ENCODE data around the gene CXCL6.

Gene CXCL6

DNA sequence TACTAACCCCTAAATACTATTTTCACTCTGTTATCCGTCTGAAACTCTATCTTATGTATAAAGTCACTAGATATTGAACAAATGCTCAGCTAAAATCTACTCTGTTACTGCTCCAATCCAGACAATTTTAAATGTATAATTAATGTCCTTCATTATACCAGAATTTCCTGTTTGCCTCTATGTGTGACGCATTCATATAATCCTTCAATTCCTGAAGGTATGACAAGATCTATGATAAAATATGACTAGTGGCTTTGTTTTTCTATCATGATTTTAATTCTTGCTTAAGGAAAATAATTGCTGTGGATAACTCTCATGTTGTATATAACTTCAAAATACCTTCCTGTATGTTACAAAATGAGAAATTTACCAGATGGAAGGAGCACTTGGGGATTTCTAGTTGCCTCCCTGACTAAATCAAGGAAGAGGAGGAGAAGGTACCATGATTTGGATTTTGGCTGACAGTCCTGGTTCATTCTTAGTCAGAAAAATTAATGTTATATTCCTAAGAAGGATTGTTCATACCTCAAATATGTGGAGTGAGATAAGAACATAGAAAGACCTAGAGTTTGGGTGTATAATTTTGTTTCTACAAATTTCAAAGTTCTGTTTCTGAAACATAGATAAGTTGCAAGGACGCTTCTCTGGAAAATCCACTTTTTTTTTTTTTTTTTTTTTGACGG lies 4.9 kb downstream of the CXCL6 start:
- in situ Hi-C loops (cut with MboI; ENCODE audit: low sequenced_read_pairs): no loop called here

DNA sequence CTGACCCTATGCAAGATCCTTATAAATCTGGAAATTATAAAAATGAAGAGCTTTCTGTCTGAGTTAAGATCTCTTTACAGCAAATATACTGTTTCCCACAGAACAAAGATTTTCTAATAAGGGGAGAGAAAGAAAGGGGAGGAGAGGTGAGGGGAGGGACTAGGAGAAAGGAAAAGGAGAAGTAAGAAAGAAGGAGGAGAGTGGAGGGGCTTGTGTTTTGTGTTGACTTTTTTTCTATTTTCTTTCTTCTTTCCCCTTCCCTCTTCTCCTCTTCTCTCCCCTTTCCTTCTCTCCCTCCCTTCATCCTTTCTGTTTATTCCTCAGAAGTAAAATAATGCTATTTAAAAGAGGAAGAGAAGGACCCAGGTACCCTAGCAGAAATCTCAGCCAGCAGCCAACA lies 6.2 kb downstream of the CXCL6 start:
- in situ Hi-C loops (cut with MboI; ENCODE audit: low sequenced_read_pairs): no loop called here

DNA sequence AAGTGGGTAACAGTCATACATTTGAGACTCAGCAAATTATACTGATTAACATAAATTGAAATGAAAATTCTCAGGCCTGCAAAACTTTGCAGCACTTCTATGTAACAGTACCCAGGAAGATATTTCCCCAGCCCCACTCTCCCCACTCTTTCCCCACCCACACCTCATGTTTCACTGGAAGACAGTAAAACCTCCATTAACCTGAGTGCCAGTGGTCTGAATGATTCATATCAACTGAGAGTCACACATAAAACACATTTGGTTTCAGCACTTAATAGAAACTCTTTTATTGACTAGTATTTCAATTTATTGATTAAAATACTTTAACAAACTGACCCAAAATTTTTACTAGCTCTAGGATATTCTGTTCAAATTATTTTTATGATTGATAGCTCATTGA lies 6.9 kb downstream of the CXCL6 start:
- in situ Hi-C loops (cut with MboI; ENCODE audit: low sequenced_read_pairs): no loop called here

DNA sequence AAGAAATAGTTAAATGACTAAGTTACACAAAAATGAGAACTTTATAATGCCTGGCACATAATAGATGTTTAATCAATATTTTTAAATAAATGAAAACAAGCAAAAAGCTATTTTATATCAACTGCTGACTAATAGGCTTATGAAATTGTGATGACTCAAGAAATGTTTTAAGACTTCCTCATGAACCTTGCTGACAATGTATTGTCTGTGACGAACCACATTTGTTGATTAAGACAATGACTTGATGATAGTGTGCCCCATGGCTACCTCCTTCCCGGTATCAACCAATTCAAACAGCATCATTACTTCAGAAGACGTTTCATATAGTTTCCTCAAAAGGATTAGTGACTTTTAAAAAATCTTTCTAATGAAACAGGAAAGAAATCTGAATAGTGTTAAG lies 7.9 kb downstream of the CXCL6 start:
- in situ Hi-C loops (cut with MboI; ENCODE audit: low sequenced_read_pairs): no loop called here

DNA sequence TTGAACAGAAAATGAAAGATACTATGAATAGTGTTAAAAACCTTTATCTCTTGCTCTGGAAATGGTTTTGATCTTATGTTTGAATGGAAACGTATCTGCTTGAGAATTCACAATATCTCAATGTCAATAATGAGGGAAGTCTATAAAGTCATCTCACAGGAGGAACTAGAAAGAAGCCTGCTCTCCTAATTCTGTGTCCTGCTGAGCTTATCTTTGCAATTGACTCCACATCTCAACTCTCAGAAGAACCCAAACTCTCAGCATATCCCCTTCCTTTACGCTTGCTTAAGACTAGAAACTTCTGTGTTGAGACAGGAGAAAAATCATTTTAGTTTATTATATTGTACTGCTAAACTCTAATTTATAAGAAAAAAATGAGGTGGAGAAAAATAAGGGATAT lies 8.3 kb downstream of the CXCL6 start:
- in situ Hi-C loops (cut with MboI; ENCODE audit: low sequenced_read_pairs): no loop called here

DNA sequence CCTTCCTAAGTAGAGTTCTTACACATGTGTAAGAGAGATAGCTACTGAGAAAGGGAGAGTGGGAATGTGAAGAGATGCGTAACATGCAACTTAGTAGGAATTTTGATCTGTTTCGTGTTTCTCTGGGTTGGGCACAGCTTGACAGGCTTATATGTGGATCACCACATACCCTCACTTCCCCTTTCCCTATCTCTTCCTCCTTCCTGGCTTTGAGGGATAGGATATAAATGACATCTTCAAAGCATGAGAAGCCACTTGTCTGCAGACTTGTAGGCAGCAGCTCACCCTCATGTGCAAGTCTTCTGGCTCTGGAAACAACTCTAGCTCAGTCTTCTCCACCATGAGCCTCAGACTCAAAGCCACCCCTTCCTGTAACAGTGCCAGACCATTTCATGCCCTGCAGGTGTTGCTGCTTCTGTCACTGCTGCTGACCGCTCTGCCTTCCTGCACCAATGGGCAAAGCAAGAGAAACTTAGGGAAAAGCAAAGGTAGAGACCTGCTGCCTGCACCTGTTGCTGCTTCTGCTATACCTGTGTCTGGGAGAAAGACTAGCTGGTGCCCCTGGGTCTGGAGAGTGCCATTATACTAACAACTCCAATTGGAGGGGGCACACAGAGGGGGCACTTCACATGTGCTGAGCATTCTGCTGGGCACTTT lies 11.2 kb downstream of the CXCL6 start:
- in situ Hi-C loops (cut with MboI; ENCODE audit: low sequenced_read_pairs): no loop called here

DNA sequence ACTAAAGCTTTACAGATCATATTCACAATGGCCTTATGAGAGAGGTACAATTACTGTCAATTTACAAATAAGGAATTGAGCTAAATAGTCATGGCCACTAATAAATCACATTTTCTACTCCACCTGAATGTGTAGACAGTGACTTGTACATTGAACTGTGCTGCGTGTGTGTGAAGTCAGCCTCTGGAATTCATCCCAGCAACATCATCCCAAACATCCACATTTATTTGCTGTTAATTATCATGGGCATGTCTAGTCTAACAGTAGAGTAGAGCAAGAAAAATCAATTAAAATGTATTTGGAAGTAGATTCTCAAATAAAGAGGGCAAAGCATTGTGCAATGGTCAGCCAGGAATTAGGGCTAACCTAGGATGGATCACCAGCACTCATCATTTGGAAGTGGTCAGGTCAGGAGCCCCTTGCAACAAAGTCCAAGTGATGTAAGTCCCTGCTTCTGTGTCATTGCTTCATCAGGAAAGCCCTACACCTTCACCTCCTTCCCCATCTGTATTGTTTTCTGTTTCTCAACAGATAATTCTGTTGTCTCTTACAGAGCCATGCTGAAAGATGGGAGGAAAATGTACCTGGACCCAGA lies 11.8 kb downstream of the CXCL6 start:
- in situ Hi-C loops (cut with MboI; ENCODE audit: low sequenced_read_pairs): no loop called here

DNA sequence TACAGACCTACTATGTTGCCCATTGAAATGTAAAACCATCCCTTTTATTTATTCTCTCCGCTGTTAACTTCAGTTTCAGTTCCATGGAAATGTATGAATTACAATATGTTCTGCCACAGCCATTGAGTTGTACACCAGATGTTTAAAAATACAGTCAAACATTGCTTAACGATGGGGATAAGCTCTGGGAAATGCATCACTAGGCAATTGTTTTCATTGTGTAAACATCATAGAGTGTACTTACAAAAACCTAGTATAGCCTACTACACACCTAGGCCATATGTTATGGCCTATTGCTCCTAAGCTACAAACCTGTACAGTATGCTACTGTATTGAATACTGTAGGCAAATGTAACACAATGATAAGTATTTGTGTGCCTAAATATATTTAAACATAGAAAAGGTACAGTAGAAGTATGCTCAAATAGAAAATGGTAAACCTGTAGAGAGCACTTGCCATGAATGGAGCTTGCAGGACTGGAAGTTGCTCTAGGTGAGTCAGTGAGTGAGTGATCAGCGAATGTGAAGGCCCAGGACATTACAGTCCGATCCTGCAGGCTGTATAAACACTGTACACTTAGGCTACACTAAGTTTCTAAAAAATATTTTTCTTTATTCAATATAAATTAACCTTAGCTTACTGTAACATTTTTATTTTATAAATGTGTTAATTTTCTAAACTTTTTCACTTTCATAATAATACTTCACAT lies 13.9 kb downstream of the CXCL6 start:
- in situ Hi-C loops (cut with MboI; ENCODE audit: low sequenced_read_pairs): no loop called here

DNA sequence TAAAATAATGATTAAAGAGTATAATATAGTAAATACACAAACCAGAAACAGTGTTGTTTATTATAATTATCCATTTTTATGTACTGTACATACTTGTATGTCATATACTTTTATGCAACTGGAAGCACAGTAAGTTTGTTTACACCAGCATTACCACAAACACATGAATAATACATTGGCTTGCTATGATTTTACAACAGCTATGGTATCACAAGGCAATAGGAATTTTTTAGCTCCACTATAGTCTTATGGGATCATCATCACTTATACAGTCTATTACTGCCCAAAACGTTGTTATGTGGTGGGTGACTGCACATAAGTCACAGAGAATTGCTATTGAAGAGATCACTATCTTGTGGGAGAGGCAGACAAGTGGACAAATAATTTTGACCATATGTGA lies 14.8 kb downstream of the CXCL6 start:
- in situ Hi-C loops (cut with MboI; ENCODE audit: low sequenced_read_pairs): no loop called here

DNA sequence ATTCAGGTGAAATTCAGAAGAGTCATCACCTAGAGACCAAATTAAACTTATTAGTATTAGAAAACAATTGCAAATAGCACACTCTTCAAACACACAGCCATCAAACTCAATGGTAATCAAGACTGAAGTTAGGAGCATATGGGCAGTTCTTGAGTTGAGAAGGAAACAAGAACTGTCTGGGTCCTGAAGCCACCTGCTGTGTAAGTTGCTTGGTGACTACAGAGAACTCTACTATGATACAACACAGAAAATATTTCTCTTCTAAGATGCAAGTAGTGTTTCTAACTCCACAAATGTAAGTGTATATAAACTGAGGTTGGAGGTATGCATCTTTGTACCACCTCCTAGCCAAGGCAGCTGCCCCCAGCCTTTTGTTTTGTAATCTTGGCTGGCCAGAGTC lies 16.3 kb downstream of the CXCL6 start:
- in situ Hi-C loops (cut with MboI; ENCODE audit: low sequenced_read_pairs): no loop called here

DNA sequence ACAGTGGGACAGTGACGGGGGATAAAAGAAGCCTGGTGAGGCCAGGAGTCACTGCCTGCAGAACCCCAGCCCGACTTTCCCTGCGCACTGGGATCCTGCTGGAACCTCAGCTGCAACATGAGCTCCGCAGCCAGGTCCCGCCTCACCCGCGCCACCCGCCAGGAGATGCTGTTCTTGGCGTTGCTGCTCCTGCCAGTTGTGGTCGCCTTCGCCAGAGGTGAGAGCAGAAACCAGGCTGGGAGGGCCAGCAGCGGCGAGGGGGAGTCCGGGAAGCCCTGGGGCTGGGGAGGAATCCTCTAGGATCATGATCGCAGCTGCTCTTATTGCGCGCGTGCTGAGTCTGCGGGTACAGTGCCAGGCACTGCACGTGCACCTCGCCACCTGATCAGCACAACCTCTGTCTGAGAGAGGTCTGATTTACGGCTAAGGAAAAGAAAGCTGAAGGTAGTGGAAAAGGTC lies 16.8 kb downstream of the CXCL6 start, which contains the start of gene PF4V1:
PF4V1 (plus strand) TSS at position 51 of the 459 bp plus-strand sequence; CDS start at position 118, 67 bp downstream.
- in situ Hi-C loops (cut with MboI; ENCODE audit: low sequenced_read_pairs): no loop called here

DNA sequence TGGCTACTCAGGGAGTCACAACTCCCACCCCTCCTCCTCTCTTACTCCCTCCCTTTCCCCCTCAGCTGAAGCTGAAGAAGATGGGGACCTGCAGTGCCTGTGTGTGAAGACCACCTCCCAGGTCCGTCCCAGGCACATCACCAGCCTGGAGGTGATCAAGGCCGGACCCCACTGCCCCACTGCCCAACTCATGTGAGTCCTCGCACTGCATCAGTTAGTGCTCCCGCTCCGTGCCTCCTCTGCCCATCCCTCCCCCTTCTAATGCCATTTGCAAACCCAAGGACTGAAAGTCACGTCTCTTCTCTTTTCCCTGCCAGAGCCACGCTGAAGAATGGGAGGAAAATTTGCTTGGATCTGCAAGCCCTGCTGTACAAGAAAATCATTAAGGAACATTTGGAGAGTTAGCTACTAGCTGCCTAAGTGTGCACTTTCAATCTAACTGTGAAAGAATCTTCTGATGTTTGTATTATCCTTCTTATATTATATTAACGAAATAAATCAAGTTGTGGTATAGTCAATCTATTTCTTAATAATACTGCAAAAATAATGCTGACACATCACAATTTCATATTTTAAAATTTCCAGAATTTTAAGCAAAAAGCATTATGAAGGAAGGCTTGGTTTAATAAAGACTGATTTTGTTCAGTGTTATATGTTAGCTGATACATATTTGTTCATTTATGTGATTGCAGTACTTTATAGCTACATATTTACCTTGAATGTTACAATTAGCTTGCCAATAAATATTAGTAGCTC lies 17.4 kb downstream of the CXCL6 start:
- in situ Hi-C loops (cut with MboI; ENCODE audit: low sequenced_read_pairs): no loop called here

DNA sequence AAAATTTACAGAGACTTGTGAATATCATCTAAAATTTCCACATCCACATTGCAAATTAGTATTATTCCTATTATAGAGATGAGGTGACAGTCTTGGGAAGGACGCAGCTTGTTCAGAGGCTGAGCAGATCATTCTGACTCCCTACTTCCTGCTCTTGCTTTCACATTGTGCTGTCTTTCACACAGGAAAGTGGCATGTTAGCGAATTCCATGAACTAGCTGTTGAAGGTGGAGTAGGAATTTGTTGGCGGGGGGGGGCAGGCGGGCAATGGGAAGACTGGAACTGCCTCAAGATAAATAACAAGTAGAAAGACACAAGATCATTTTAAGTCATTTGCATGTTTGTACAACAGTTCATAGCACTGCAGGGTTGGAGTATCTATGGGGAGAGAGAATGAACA lies 18.9 kb downstream of the CXCL6 start:
- in situ Hi-C loops (cut with MboI; ENCODE audit: low sequenced_read_pairs): no loop called here

DNA sequence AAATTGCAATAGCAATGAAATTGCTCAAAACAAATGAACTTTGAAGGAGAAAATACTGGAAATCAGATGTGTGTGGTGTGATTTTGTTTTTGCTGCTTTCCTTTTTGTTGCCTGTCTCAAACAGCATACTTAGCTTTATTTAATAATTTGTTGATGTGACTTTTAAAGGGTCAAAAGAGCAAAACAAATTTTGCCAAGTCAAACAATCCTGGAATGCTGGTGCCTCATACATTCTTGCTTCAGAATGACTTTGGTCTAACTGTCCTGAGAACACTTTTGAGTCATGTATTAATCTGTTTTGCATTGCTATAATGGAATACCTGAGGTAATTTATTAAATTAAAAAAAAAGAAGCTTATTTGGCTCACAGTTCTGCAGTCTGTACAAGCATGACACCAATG lies 20.0 kb downstream of the CXCL6 start:
- in situ Hi-C loops (cut with MboI; ENCODE audit: low sequenced_read_pairs): no loop called here

DNA sequence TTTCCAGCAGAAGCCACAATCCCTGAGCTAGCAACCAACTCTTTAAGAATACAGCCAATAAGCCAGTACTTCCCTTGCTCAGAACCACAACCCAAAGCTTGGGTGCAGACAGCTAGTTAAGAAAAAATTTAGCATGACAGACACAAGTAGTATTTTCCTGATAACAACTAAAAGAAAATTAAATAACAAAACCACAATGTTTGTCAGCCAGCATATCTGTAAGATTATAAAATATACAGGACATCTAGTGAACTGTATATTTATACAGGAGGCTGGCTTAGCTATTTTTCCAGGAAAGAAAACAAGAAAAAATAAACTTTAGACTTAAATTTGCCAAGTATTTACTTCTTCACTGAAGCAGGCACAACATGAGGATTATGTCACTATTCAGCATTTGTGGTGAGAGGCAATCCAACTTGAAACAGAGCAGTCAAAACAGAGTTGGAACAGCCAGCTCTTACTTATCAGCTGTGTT lies 23.2 kb downstream of the CXCL6 start:
- in situ Hi-C loops (cut with MboI; ENCODE audit: low sequenced_read_pairs): no loop called here

DNA sequence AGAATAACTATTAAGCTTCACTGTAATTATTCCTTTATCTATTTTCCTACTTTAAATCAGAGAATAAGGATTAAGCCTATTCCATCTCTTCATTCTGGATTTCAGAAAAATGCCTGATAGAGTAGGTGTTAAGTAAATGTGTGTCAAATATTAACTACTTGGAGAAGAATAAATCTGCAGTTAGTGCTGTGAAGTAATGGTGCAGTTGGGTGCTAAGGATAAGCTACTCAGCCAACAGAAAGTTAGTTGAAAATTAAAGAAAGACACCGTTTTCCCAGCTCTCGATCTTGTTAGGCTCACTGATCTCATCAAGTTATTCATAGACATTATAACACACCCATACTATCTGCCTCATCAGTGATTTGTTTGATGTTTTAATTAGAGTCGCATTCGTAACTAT lies 23.7 kb downstream of the CXCL6 start:
- in situ Hi-C loops (cut with MboI; ENCODE audit: low sequenced_read_pairs): no loop called here

DNA sequence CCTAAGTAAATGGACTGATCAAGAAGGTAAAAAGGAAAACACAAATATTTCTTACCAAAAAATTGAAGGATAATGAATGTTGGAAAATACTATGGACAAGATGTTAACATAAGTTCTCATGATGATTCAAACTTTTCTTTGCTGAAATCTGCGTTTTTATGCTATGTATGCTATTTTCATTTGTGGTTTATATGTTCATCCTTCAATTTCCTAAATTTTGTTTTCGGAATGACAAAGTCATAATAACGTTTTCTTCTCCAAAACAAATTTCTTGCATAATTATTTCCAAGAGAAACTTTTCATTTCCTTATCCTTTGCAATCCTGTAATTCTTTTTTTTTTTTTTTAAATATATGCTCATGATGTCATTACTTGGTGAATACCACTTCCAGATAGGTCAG lies 24.4 kb downstream of the CXCL6 start:
- in situ Hi-C loops (cut with MboI; ENCODE audit: low sequenced_read_pairs): no loop called here

DNA sequence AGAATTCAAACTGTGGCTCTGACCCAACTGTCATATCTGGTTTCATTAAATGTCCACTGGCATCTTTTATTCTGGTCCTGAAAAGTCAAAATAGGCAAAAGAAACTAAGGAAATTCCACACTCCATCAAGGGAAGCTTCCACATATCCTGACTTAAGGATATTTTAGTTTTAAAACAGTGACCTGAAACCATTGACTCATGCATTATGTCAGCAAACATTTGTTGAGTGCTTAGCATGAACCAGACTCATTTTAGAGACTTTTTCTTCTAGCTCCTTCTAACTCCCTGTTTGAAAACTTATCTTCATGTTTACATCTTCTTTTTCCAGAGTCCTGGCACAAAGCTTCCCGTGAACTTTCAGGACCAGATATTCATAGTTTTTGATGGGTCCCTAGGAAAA lies 25.8 kb downstream of the CXCL6 start:
- in situ Hi-C loops (cut with MboI; ENCODE audit: low sequenced_read_pairs): no loop called here

DNA sequence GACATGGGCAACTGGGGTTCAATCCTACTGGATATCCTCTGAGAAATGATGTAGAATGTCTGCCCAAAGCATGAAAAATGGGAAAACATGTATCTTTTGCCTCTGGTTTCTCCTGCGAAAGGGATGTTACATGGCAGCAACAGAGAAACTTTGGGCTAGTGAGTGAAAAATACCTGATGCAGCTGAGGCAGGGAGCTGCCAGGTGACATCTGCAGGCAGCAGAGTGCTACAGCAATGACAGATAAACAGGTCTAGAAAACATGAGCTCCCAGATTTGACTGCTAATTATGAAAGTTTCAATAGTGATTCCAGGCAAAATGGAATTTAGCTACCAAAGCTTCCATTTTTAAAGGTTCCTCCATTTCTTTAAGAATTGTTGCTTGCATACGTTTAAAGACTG lies 27.9 kb downstream of the CXCL6 start:
- in situ Hi-C loops (cut with MboI; ENCODE audit: low sequenced_read_pairs): no loop called here

DNA sequence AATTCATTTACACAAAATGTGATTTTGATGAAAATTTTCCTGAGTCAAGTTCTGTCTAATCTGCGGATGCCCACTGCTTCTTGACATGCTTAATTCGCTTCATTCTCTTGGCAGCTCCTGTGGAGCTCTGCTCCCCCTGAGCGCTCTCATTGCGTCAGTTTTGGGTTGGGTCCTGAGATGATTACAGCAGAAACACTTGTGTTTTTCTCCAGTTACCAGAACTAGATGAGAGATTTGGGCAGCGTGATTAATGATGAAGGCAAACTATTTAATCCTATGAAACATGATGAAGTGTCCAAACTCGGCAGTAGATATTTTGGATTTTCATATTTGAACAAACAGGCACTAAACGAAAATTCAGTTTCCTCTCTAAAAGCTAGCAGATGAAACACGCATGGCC lies 28.5 kb downstream of the CXCL6 start:
- in situ Hi-C loops (cut with MboI; ENCODE audit: low sequenced_read_pairs): no loop called here
